HL-60 (cell line): ENCODE data around the gene STN1.

Experiments
- DNase-seq, 2 experiments: peaks; one replicate each; pipeline ENCODE4 v3.0.0-alpha.2; 2010 to 2020; ENCODE audit warnings: low read depth in 1 of 2, low spot score in 1 of 2
- H3K27ac ChIP-seq: fragments of 250-450 bp; sonication (Bioruptor Pico); replicated peaks from 2 replicates; pipeline ENCODE4 v1.5.1; 2020; ENCODE audit warnings: mild to moderate bottlenecking, moderate library complexity
- H3K27me3 ChIP-seq: fragments of 250-450 bp; sonication (Bioruptor Pico); 2 replicates; pipeline ENCODE4 v1.5.1; 2021; ENCODE audit warnings: mild to moderate bottlenecking, moderate library complexity; ENCODE audit not compliant: insufficient read depth, poor library complexity, severe bottlenecking
- H3K4me3 ChIP-seq: replicated peaks from 2 replicates; pipeline ENCODE4 v1.5.1; 2011; ENCODE audit warnings: mild to moderate bottlenecking, control low read depth, low read length; ENCODE audit not compliant: insufficient read depth
- GABPA ChIP-seq: IDR thresholded peaks from 2 replicates; pipeline ENCODE4 v1.6.1; 2012; ENCODE audit warnings: low read depth
- POLR2AphosphoS5 ChIP-seq: IDR thresholded peaks from 2 replicates; pipeline ENCODE4 v1.6.1; 2012; ENCODE audit warnings: low read depth
- REST ChIP-seq: IDR thresholded peaks from 2 replicates; pipeline ENCODE4 v1.6.1; 2012; ENCODE audit warnings: low read depth; ENCODE audit not compliant: insufficient replicate concordance
- SPI1 ChIP-seq: IDR thresholded peaks from 2 replicates; pipeline ENCODE4 v1.6.1; 2012; ENCODE audit warnings: low read depth, mild to moderate bottlenecking, borderline replicate concordance
- TF ChIP-seq, protein P1 (sequence below): IDR thresholded peaks from one replicate; pipeline ENCODE4 v1.5.1; 2011; ENCODE audit warnings: low read length, control low read depth, inconsistent platforms; ENCODE audit not compliant: insufficient read depth

The STN1 gene

DNA sequence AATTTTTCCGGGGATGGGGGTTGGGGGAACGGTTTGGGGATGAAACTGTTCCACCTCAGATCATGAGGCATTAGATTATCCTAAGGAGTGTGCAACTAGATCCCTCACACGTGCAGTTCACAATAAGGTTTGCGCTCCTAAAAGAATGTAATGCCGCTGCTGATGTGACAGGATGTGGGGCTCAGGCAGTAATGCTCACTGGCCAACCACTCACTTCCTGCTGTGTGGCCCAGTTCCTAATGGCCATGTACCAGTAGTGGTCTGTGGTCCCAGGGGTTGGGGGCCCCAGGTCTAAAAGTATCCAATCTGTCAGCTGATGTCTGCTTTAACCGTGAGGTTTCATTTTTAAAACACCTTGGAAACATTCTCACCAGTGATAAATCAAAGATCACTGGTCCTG, 2.2 kb downstream of the STN1 start:
- Histone ChIP-seq H3K4me3 (no peak overlapping the region), H3K27me3 (no peaks in the 10 kb centered on the region), H3K27ac (peak overlapping the region; percentile 1)
- TF ChIP-seq REST, result no peak
- TF ChIP-seq, protein P1, sequence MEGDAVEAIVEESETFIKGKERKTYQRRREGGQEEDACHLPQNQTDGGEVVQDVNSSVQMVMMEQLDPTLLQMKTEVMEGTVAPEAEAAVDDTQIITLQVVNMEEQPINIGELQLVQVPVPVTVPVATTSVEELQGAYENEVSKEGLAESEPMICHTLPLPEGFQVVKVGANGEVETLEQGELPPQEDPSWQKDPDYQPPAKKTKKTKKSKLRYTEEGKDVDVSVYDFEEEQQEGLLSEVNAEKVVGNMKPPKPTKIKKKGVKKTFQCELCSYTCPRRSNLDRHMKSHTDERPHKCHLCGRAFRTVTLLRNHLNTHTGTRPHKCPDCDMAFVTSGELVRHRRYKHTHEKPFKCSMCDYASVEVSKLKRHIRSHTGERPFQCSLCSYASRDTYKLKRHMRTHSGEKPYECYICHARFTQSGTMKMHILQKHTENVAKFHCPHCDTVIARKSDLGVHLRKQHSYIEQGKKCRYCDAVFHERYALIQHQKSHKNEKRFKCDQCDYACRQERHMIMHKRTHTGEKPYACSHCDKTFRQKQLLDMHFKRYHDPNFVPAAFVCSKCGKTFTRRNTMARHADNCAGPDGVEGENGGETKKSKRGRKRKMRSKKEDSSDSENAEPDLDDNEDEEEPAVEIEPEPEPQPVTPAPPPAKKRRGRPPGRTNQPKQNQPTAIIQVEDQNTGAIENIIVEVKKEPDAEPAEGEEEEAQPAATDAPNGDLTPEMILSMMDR, result no peak
- TF ChIP-seq POLR2AphosphoS5, result no peak
- TF ChIP-seq GABPA, result no peak
- no peak for TF ChIP-seq SPI1
- DNase-seq, result no peak

DNA sequence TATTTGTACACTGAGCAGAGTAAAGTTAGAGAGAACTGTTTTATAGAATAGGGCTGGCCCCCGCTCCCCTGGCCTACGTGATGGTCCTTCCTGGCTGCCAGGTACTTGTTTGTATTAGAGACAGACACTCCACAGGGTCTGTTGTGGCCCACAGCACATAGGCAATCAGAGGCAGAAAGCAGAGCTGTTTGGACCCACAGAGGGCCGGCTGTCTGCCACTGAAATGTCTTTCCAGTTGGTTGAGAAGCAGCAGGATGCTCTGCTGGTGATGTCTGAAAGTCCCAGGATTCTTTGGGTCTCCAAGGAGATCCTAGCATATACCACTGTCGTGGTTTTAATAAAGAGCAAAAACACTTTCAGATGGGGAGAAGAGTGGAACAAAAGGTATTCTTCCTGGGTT, 5.2 kb downstream of the STN1 start:
- Histone ChIP-seq H3K4me3 (no peak overlapping the region), H3K27ac (no peak overlapping the region), H3K27me3 (no peaks in the 10 kb centered on the region)
- TF ChIP-seq REST (no peak), POLR2AphosphoS5 (no peak), SPI1 (no peak), GABPA (no peak)
- TF ChIP-seq, protein P1, result no peak
- DNase-seq, result no peak

DNA sequence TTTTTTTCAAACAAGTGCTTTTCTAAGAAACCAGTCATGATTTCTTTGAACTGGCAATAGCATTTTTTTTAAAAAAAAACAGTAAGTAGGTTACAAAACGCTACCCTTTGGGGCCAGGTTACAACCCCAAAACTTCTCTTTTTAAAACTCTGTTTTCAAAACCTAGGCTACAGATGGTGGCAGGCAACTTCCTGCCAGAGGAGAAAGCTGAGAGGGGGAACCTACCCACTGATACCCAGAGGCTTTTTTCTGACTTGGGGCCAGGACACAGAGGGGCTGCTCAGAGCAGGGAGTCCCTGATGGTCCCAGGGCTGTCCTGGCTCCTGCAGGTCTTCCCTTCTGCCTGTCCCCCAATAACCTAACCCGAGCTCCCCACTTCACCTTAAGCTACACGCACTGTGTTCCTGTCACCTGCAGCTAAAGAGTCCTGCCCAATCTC, 6.9 kb downstream of the STN1 start:
- H3K27ac ChIP-seq, result peak overlapping the region; percentile 92
- TF ChIP-seq GABPA (no peak), REST (no peak), POLR2AphosphoS5 (no peak), SPI1 (no peak)
- TF ChIP-seq, protein P1, result no peak
- H3K4me3 ChIP-seq, result no peak overlapping the region
- DNase-seq, result peak in 1 of 2 experiments; percentile 80
- no peaks in the 10 kb centered on the region for H3K27me3 ChIP-seq
